ENCODE measurements around the gene PEMT.

Gene PEMT

DNA sequence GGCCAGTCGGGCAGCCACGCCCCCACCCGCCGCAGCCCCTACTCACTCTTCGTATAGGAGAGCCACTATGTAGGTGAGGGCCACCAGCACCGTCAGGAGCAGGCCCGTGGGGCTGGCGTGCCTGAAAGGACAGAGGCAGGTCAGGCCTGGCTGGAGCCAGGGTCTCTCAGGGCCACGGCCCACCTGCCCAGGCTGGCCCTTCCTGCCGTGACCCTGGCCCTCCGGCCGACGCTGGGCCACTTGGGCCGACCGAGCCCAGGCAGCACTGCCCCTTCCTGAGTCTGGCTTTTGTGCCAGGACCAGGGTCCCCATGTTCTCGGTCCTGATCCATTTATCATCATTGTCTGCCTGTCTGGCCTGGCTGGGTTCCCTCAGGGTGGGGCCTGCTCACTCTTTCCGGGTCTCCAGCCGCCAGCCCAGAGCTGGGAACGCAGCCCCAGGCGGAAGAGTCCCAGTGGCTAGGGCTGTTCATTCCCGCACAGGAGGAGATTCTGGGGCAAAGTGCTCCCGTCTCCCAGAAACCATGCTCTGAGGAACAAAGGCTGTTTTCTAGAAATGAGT is 85.2 kb downstream of the PEMT start:
- TF ChIP-seq, protein P1, sequence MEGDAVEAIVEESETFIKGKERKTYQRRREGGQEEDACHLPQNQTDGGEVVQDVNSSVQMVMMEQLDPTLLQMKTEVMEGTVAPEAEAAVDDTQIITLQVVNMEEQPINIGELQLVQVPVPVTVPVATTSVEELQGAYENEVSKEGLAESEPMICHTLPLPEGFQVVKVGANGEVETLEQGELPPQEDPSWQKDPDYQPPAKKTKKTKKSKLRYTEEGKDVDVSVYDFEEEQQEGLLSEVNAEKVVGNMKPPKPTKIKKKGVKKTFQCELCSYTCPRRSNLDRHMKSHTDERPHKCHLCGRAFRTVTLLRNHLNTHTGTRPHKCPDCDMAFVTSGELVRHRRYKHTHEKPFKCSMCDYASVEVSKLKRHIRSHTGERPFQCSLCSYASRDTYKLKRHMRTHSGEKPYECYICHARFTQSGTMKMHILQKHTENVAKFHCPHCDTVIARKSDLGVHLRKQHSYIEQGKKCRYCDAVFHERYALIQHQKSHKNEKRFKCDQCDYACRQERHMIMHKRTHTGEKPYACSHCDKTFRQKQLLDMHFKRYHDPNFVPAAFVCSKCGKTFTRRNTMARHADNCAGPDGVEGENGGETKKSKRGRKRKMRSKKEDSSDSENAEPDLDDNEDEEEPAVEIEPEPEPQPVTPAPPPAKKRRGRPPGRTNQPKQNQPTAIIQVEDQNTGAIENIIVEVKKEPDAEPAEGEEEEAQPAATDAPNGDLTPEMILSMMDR (IDR thresholded peaks at IDR 0.05; ENCODE audit: insufficient read depth, low read length, poor library complexity, severe bottlenecking) = no peak
- no peak for TF ChIP-seq EZH2phosphoT487 (conservative IDR thresholded peaks at IDR 0.05; ENCODE audit: low read length)
- H3K27ac ChIP-seq (ENCODE audit: low read depth, low read length) = no peak overlapping the region
- H4K20me1 ChIP-seq (ENCODE audit: low read depth, low read length) = no peaks in the 10 kb centered on the region; the same call in 1 of the 2 replicates
- H3K4me2 ChIP-seq (ENCODE audit: low read depth, low read length, poor library complexity, severe bottlenecking) = no peak overlapping the region
- H3K9me2 ChIP-seq (replicated peaks; ENCODE audit: insufficient read depth, low read length) = no peaks in the 10 kb centered on the region
- no peaks in the 10 kb centered on the region for H3K27me3 ChIP-seq (ENCODE audit: low read length)
- H3K9ac ChIP-seq (ENCODE audit: low read length) = no peak overlapping the region
- no peaks in the 10 kb centered on the region for H3F3A ChIP-seq (ENCODE audit: insufficient read depth)
- H3K36me3 ChIP-seq (ENCODE audit: low read length) = no peaks in the 10 kb centered on the region
- no peaks in the 10 kb centered on the region for H3K9me3 ChIP-seq (ENCODE audit: insufficient read depth, low read length)
- H2AFZ ChIP-seq (ENCODE audit: low read depth, low read length, severe bottlenecking) = no peak overlapping the region
- H3K4me3 ChIP-seq (ENCODE audit: insufficient read depth, low read length, poor library complexity, severe bottlenecking) = no peak overlapping the region
- no peaks in the 10 kb centered on the region for H3K79me2 ChIP-seq (ENCODE audit: insufficient read depth, low read length)

DNA sequence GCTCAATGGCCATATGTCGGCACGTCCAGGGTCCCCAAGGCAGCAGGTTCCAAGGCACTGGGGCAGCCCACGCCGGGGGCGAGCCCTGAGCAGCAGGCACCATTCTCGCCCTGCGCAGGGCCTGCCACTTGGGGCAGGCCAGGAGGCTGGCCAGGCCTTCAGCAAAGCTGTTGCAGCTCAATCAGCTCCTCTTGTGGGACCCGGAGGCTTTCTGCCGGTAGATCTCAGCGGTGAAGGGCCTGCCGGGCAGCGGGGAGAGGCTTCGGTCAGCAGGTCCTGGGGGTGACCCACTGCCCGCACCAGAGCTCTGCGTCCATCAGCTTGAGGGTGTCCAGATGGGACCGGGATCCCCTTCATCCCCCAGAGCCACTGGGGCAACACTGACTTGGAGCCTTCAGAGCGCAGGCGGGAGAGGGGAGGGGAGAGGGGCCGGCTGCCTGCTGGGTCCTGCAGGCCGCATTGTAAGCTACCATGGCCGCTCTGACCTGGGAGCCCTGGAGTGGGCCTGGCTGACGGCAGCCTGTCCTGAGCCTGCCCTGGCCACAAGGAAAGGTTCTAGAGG is 85.8 kb downstream of the PEMT start:
- Histone ChIP-seq H3K79me2 (ENCODE audit: insufficient read depth, low read length) (no peaks in the 10 kb centered on the region), H4K20me1 (ENCODE audit: low read depth, low read length) (no peaks in the 10 kb centered on the region; the same call in 1 of the 2 replicates), H3K9me3 (ENCODE audit: insufficient read depth, low read length) (no peaks in the 10 kb centered on the region), H3K27me3 (ENCODE audit: low read length) (no peaks in the 10 kb centered on the region), H3K4me3 (ENCODE audit: insufficient read depth, low read length, poor library complexity, severe bottlenecking) (no peak overlapping the region), H3F3A (ENCODE audit: insufficient read depth) (no peaks in the 10 kb centered on the region), H3K36me3 (ENCODE audit: low read length) (no peaks in the 10 kb centered on the region), H2AFZ (ENCODE audit: low read depth, low read length, severe bottlenecking) (no peak overlapping the region), H3K4me2 (ENCODE audit: low read depth, low read length, poor library complexity, severe bottlenecking) (no peak overlapping the region), H3K9ac (ENCODE audit: low read length) (no peak overlapping the region), H3K9me2 (replicated peaks; ENCODE audit: insufficient read depth, low read length) (no peaks in the 10 kb centered on the region), H3K27ac (ENCODE audit: low read depth, low read length) (no peak overlapping the region)
- TF ChIP-seq, protein P1 (IDR thresholded peaks at IDR 0.05; ENCODE audit: insufficient read depth, low read length, poor library complexity, severe bottlenecking) = no peak
- TF ChIP-seq EZH2phosphoT487 (conservative IDR thresholded peaks at IDR 0.05; ENCODE audit: low read length) = no peak

DNA sequence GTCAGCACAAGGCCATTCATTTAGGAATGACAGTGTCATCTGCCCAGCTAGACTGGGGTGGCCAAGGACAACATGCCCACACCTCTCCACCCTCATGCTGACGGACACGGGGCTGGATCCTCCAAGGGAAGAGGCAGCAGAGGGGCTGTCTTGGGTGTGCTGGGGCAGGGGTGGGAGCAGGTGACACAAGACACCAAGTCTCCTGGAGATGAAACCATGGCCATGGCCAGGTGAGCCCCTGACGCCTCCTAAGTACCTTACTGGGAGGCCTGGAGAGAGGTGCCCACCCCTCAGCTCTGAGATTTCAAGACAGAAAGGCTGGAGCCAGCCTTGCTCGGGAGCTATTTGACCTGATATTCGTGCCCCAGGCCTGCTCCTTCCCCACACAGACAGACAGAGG is 86.4 kb downstream of the PEMT start:
- no peaks in the 10 kb centered on the region for H3F3A ChIP-seq (ENCODE audit: insufficient read depth)
- H3K9me2 ChIP-seq (replicated peaks; ENCODE audit: insufficient read depth, low read length) = no peaks in the 10 kb centered on the region
- no peak overlapping the region for H3K9ac ChIP-seq (ENCODE audit: low read length)
- TF ChIP-seq, protein P1 (IDR thresholded peaks at IDR 0.05; ENCODE audit: insufficient read depth, low read length, poor library complexity, severe bottlenecking) = no peak
- TF ChIP-seq EZH2phosphoT487 (conservative IDR thresholded peaks at IDR 0.05; ENCODE audit: low read length) = no peak
- no peaks in the 10 kb centered on the region for H3K79me2 ChIP-seq (ENCODE audit: insufficient read depth, low read length)
- H3K9me3 ChIP-seq (ENCODE audit: insufficient read depth, low read length) = no peaks in the 10 kb centered on the region
- H3K27ac ChIP-seq (ENCODE audit: low read depth, low read length) = no peak overlapping the region
- H3K27me3 ChIP-seq (ENCODE audit: low read length) = no peaks in the 10 kb centered on the region
- H3K4me2 ChIP-seq (ENCODE audit: low read depth, low read length, poor library complexity, severe bottlenecking) = no peak overlapping the region
- H3K36me3 ChIP-seq (ENCODE audit: low read length) = no peaks in the 10 kb centered on the region
- H3K4me3 ChIP-seq (ENCODE audit: insufficient read depth, low read length, poor library complexity, severe bottlenecking) = no peak overlapping the region
- H2AFZ ChIP-seq (ENCODE audit: low read depth, low read length, severe bottlenecking) = no peak overlapping the region
- H4K20me1 ChIP-seq (ENCODE audit: low read depth, low read length) = no peaks in the 10 kb centered on the region; the same call in 1 of the 2 replicates

Data from SU-DHL-6 (cell line).